WTC11 (cell line): ENCODE data around the gene HNRNPA0. TPM values are rescaled to one million over a fixed set of nuclear protein-coding genes. Genes with fewer than 3 reads are reported as not detected.

Source experiments
- ATAC-seq: fragments of 200-7000 bp; cut with Tn5 transposase; 2 replicates; pipeline ENCODE4 v1.10.0; 2021; ENCODE audit warnings: mild to moderate bottlenecking, moderate library complexity
- Bru-seq: library from RNA; stranded (reverse); fragments of 400-500 nt; gene quantifications from one replicate; lab custom pipeline; 2021; lab: Mats Ljungman, UMichigan
- CTCF ChIA-PET: fragments of 300-600 bp; sonication (Branson Sonifier 250); formaldehyde crosslinking; loops from one replicate; lab custom pipeline; 2021; ENCODE audit warnings: antibody characterized with exemption; lab: Charles Lee
- POLR2A ChIA-PET: fragments of 350-600 bp; sonication (Branson Sonifier 250); formaldehyde crosslinking; loops from one replicate; lab custom pipeline; 2021; ENCODE audit warnings: antibody characterized with exemption; lab: Charles Lee
- DNase-seq: peaks from one replicate; pipeline ENCODE4 v3.0.0; 2021; ENCODE audit warnings: low spot score
- H3K27ac Mint-ChIP-seq: 2 replicates; pipeline ENCODE4 v1.8.0; 2021; ENCODE audit warnings: mixed read lengths
- H3K27me3 Mint-ChIP-seq: 2 replicates; pipeline ENCODE4 v1.8.0; 2021; ENCODE audit warnings: low read depth, mild to moderate bottlenecking, moderate library complexity, mixed read lengths
- H3K36me3 Mint-ChIP-seq: 2 replicates; pipeline ENCODE4 v1.8.0; 2021; ENCODE audit warnings: mixed read lengths
- H3K4me1 Mint-ChIP-seq: 2 replicates; pipeline ENCODE4 v1.8.0; 2022; ENCODE audit warnings: mixed read lengths
- H3K4me3 Mint-ChIP-seq: 2 replicates; pipeline ENCODE4 v1.8.0; 2021; ENCODE audit warnings: mild to moderate bottlenecking, moderate library complexity, mixed read lengths
- H3K9me3 Mint-ChIP-seq: 2 replicates; pipeline ENCODE4 v1.8.0; 2021; ENCODE audit warnings: mixed read lengths
- CREB1 ChIP-seq: sonication (generic); formaldehyde crosslinking; IDR thresholded peaks from 2 replicates; pipeline ENCODE4 v1.8.0; 2023; ENCODE audit warnings: mild to moderate bottlenecking, missing genetic modification reagents
- CREM ChIP-seq: sonication (generic); formaldehyde crosslinking; IDR thresholded peaks from 2 replicates; pipeline ENCODE4 v1.8.1; 2022; ENCODE audit warnings: mild to moderate bottlenecking, missing genetic modification reagents, moderate library complexity
- ESRRA ChIP-seq: sonication (generic); formaldehyde crosslinking; IDR thresholded peaks from 2 replicates; pipeline ENCODE4 v1.8.1; 2022; ENCODE audit warnings: mild to moderate bottlenecking, missing genetic modification reagents, borderline replicate concordance
- ETV6 ChIP-seq: sonication (generic); formaldehyde crosslinking; IDR thresholded peaks from 2 replicates; pipeline ENCODE4 v1.8.1; 2022; ENCODE audit warnings: mild to moderate bottlenecking, missing genetic modification reagents
- FOXK1 ChIP-seq: sonication (generic); formaldehyde crosslinking; IDR thresholded peaks from 2 replicates; pipeline ENCODE4 v1.8.0; 2022; ENCODE audit warnings: mild to moderate bottlenecking, moderate library complexity, missing genetic modification reagents
- GABPB1 ChIP-seq: sonication (generic); formaldehyde crosslinking; IDR thresholded peaks from 2 replicates; pipeline ENCODE4 v1.8.1; 2023; ENCODE audit warnings: mild to moderate bottlenecking, missing genetic modification reagents
- GTF2I ChIP-seq: fragments of 250-450 bp; sonication (Bioruptor Pico); conservative IDR thresholded peaks from 2 replicates; pipeline ENCODE4 v1.4.0; 2021; ENCODE audit warnings: mild to moderate bottlenecking
- IRF2 ChIP-seq: sonication (generic); formaldehyde crosslinking; IDR thresholded peaks from 2 replicates; pipeline ENCODE4 v1.8.0; 2022; ENCODE audit warnings: low read depth, missing genetic modification reagents, borderline replicate concordance
- MYBL2 ChIP-seq: sonication (generic); formaldehyde crosslinking; IDR thresholded peaks from 2 replicates; pipeline ENCODE4 v1.8.1; 2023; ENCODE audit warnings: mild to moderate bottlenecking, moderate library complexity, missing genetic modification reagents
- NFYB ChIP-seq: sonication (generic); formaldehyde crosslinking; conservative IDR thresholded peaks from 2 replicates; pipeline ENCODE4 v1.8.0; 2022; ENCODE audit warnings: low read depth, missing genetic modification reagents
- TEAD1 ChIP-seq: sonication (generic); formaldehyde crosslinking; IDR thresholded peaks from 2 replicates; pipeline ENCODE4 v1.8.0; 2022; ENCODE audit warnings: mild to moderate bottlenecking, missing genetic modification reagents
- TEAD4 ChIP-seq: sonication (generic); formaldehyde crosslinking; IDR thresholded peaks from 2 replicates; pipeline ENCODE4 v1.8.0; 2022; ENCODE audit warnings: mild to moderate bottlenecking, missing genetic modification reagents
- ZBTB21 ChIP-seq: sonication (generic); formaldehyde crosslinking; IDR thresholded peaks from 2 replicates; pipeline ENCODE4 v1.8.1; 2023; ENCODE audit warnings: mild to moderate bottlenecking, missing genetic modification reagents, borderline replicate concordance
- ZNF671 ChIP-seq: fragments of 250-450 bp; sonication (Bioruptor Pico); IDR thresholded peaks from 2 replicates; pipeline ENCODE4 v1.8.0; 2021; ENCODE audit warnings: mild to moderate bottlenecking
- long read RNA-seq, 3 experiments: library from RNA in 1 of 3; library from capped mRNA in 1 of 3; library from polyadenylated mRNA in 1 of 3; unstranded in 2 of 3; stranded (forward) in 1 of 3; transcript quantifications; one replicate each; pipeline ENCODE4 v2.0.0, GENCODE V29; 2021
- total RNA-seq: library from RNA; stranded (reverse); gene quantifications from 3 replicates; pipeline ENCODE4 v1.2.3, GENCODE V29; 2021
- TF ChIP-seq, protein P1 (sequence below): fragments of 250-450 bp; sonication (Bioruptor Pico); IDR thresholded peaks from 2 replicates; pipeline ENCODE4 v1.8.0; 2021; ENCODE audit warnings: mild to moderate bottlenecking
- TF ChIP-seq, protein P2 (sequence below): fragments of 250-450 bp; sonication (Bioruptor Pico); IDR thresholded peaks from 2 replicates; pipeline ENCODE4 v1.9.0; 2021; ENCODE audit warnings: mild to moderate bottlenecking
- TF ChIP-seq, protein P3 (sequence below): sonication (generic); formaldehyde crosslinking; IDR thresholded peaks from 2 replicates; pipeline ENCODE4 v1.8.1; 2022; ENCODE audit warnings: mild to moderate bottlenecking, moderate library complexity, missing genetic modification reagents
- TF ChIP-seq, protein P4 (sequence below): sonication (generic); formaldehyde crosslinking; IDR thresholded peaks from 2 replicates; pipeline ENCODE4 v1.8.1; 2022; ENCODE audit warnings: low read depth, mild to moderate bottlenecking, moderate library complexity, missing genetic modification reagents, borderline replicate concordance
- TF ChIP-seq, protein P5 (sequence below): fragments of 250-450 bp; sonication (Bioruptor Pico); IDR thresholded peaks from 2 replicates; pipeline ENCODE4 v2.1.2; 2022; ENCODE audit warnings: mild to moderate bottlenecking, moderate library complexity
- TF ChIP-seq, protein P6 (sequence below): sonication (generic); formaldehyde crosslinking; IDR thresholded peaks from 2 replicates; pipeline ENCODE4 v1.8.0; 2023; ENCODE audit warnings: missing genetic modification reagents, mild to moderate bottlenecking, borderline replicate concordance
- TF ChIP-seq, protein P7 (sequence below): sonication (generic); formaldehyde crosslinking; IDR thresholded peaks from 2 replicates; pipeline ENCODE4 v1.8.0; 2022; ENCODE audit warnings: mild to moderate bottlenecking, missing genetic modification reagents
- TF ChIP-seq, protein P8 (sequence below): sonication (generic); formaldehyde crosslinking; IDR thresholded peaks from 2 replicates; pipeline ENCODE4 v1.8.0; 2023; ENCODE audit warnings: missing genetic modification reagents

HNRNPA0 gene
- total RNA-seq (65.6 to 66.6 TPM (median 66.0 TPM) in 3 replicates), Bru-seq, nascent RNA (percentile 98 among the genes with signal in this experiment)
- long read RNA-seq, experiment 1, full-length matches to known transcripts, result 423 of 424 reads
- long read RNA-seq, experiment 1, partial matches to known transcripts, result 0 of 424 reads
- long read RNA-seq, experiment 1, other reads (novel, unspliced or antisense), result 1 of 424 reads
- long read RNA-seq, experiment 2, full-length matches to known transcripts, result 546 of 548 reads
- long read RNA-seq, experiment 2, partial matches to known transcripts, result 0 of 548 reads
- long read RNA-seq, experiment 2, other reads (novel, unspliced or antisense), result 2 of 548 reads
- long read RNA-seq, experiment 3, full-length matches to known transcripts, result 149 of 150 reads
- long read RNA-seq, experiment 3, partial matches to known transcripts, result 0 of 150 reads
- long read RNA-seq, experiment 3, other reads (novel, unspliced or antisense), result 1 of 150 reads

DNA sequence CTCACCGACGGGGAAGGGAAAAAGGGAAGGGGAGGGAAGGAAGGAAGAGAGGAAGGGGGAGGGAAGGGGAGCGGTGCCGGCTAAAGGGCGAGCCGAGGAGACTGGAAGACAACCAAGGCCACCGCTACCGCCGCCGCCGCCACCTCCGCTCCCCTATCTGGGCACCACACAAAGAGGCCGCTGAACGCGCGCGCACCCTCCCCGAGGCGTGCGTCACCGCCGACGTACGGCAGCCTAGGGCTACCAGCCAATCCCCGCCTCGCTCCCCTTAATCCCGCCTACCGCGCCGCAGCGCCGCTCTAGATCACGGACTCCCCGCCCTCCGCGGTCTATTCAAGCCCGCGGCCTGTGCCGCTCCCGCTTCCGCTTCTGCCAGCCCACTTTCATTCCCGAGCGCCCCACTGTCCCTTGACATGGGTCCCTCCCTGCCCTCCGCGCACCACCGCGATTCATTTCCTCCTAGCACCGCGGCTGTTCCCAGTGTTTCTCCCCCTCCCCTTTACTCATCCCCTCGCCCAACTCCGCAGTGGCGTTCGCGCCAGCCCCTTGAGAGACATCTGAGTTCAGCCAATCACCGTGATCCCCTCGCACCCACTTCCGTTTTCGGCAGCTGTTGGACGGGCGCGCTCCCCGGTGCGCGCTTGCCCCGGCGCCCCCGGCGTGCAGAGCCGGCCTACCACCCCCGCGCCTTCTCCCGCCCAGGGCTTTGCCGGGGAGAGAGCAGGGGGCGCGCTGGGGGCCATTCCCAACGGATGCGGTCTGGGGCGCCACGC lies at the start of gene HNRNPA0:
Gene HNRNPA0, minus strand, starts transcription at position 176 of the 773 bp plus-strand sequence. CDS start 297 bp downstream, outside the sequence.
- no peaks in the 10 kb centered on the region for H3K9me3 Mint-ChIP-seq
- peak; percentile 96 for DNase-seq
- H3K4me3 Mint-ChIP-seq, result peak within 1 kb of the TSS; percentile 95
- ATAC-seq, result peak; percentile 92
- peaks cover 19% of the 10 kb centered on the region for H3K36me3 Mint-ChIP-seq
- CTCF ChIA-PET, result interaction anchor here (1.0 to 1.7 kb wide), 6 partner anchors 12 to 125 kb away, joined by 5 to 14 read pairs (median 8); no protein-coding TSS in a partner anchor
- POLR2A ChIA-PET, result interaction anchor here (2.2 to 3.8 kb wide), 2 partner anchors 18 to 135 kb away, joined by 8 to 20 read pairs; partner anchors contain the start of genes KLHL3 and PKD2L2
- H3K27me3 Mint-ChIP-seq, result peaks cover 29% of the 10 kb centered on the region
- H3K4me1 Mint-ChIP-seq, result peaks cover 23% of the 10 kb centered on the region
- H3K27ac Mint-ChIP-seq, result peak within 1 kb of the TSS; percentile 100
- TF ChIP-seq TEAD1, result peak; percentile 35; the same call in 1 of the 2 replicates
- no peak; the same call in 1 of the 2 replicates for TF ChIP-seq ETV6 (CRISPR knock-in tag)
- TF ChIP-seq, protein P1, sequence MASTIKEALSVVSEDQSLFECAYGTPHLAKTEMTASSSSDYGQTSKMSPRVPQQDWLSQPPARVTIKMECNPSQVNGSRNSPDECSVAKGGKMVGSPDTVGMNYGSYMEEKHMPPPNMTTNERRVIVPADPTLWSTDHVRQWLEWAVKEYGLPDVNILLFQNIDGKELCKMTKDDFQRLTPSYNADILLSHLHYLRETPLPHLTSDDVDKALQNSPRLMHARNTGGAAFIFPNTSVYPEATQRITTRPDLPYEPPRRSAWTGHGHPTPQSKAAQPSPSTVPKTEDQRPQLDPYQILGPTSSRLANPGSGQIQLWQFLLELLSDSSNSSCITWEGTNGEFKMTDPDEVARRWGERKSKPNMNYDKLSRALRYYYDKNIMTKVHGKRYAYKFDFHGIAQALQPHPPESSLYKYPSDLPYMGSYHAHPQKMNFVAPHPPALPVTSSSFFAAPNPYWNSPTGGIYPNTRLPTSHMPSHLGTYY (CRISPR knock-in tag), result no peak
- peak; percentile 72 for TF ChIP-seq GABPB1 (CRISPR knock-in tag)
- TF ChIP-seq, protein P2, sequence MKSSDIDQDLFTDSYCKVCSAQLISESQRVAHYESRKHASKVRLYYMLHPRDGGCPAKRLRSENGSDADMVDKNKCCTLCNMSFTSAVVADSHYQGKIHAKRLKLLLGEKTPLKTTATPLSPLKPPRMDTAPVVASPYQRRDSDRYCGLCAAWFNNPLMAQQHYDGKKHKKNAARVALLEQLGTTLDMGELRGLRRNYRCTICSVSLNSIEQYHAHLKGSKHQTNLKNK, result 0 out of 2 replicates have a peak, but pooled peaks have one; percentile 27
- TF ChIP-seq ZNF671 (CRISPR knock-in tag), result no peak
- peak; percentile 16; the same call in 1 of the 2 replicates for TF ChIP-seq TEAD4
- TF ChIP-seq NFYB, result peak; percentile 80
- peak; percentile 44; the same call in 1 of the 2 replicates for TF ChIP-seq CREM
- TF ChIP-seq, protein P3, sequence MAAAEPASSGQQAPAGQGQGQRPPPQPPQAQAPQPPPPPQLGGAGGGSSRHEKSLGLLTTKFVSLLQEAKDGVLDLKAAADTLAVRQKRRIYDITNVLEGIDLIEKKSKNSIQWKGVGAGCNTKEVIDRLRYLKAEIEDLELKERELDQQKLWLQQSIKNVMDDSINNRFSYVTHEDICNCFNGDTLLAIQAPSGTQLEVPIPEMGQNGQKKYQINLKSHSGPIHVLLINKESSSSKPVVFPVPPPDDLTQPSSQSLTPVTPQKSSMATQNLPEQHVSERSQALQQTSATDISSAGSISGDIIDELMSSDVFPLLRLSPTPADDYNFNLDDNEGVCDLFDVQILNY (CRISPR knock-in tag), result peak; percentile 97
- TF ChIP-seq, protein P4, sequence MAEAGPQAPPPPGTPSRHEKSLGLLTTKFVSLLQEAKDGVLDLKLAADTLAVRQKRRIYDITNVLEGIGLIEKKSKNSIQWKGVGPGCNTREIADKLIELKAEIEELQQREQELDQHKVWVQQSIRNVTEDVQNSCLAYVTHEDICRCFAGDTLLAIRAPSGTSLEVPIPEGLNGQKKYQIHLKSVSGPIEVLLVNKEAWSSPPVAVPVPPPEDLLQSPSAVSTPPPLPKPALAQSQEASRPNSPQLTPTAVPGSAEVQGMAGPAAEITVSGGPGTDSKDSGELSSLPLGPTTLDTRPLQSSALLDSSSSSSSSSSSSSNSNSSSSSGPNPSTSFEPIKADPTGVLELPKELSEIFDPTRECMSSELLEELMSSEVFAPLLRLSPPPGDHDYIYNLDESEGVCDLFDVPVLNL (CRISPR knock-in tag), result peak; percentile 85
- TF ChIP-seq ZBTB21, result no peak
- TF ChIP-seq CREB1 (CRISPR knock-in tag), result no peak
- TF ChIP-seq MYBL2 (CRISPR knock-in tag), result peak; percentile 84; the same call in 1 of the 2 replicates
- TF ChIP-seq GTF2I (CRISPR knock-in tag), result no peak
- TF ChIP-seq, protein P5, sequence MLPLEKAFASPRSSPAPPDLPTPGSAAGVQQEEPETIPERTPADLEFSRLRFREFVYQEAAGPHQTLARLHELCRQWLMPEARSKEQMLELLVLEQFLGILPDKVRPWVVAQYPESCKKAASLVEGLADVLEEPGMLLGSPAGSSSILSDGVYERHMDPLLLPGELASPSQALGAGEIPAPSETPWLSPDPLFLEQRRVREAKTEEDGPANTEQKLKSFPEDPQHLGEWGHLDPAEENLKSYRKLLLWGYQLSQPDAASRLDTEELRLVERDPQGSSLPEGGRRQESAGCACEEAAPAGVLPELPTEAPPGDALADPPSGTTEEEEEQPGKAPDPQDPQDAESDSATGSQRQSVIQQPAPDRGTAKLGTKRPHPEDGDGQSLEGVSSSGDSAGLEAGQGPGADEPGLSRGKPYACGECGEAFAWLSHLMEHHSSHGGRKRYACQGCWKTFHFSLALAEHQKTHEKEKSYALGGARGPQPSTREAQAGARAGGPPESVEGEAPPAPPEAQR (CRISPR knock-in tag), result no peak
- no peak for TF ChIP-seq IRF2
- TF ChIP-seq FOXK1 (CRISPR knock-in tag), result peak; percentile 65; the same call in 1 of the 2 replicates
- TF ChIP-seq, protein P6, sequence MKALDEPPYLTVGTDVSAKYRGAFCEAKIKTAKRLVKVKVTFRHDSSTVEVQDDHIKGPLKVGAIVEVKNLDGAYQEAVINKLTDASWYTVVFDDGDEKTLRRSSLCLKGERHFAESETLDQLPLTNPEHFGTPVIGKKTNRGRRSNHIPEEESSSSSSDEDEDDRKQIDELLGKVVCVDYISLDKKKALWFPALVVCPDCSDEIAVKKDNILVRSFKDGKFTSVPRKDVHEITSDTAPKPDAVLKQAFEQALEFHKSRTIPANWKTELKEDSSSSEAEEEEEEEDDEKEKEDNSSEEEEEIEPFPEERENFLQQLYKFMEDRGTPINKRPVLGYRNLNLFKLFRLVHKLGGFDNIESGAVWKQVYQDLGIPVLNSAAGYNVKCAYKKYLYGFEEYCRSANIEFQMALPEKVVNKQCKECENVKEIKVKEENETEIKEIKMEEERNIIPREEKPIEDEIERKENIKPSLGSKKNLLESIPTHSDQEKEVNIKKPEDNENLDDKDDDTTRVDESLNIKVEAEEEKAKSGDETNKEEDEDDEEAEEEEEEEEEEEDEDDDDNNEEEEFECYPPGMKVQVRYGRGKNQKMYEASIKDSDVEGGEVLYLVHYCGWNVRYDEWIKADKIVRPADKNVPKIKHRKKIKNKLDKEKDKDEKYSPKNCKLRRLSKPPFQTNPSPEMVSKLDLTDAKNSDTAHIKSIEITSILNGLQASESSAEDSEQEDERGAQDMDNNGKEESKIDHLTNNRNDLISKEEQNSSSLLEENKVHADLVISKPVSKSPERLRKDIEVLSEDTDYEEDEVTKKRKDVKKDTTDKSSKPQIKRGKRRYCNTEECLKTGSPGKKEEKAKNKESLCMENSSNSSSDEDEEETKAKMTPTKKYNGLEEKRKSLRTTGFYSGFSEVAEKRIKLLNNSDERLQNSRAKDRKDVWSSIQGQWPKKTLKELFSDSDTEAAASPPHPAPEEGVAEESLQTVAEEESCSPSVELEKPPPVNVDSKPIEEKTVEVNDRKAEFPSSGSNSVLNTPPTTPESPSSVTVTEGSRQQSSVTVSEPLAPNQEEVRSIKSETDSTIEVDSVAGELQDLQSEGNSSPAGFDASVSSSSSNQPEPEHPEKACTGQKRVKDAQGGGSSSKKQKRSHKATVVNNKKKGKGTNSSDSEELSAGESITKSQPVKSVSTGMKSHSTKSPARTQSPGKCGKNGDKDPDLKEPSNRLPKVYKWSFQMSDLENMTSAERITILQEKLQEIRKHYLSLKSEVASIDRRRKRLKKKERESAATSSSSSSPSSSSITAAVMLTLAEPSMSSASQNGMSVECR (CRISPR knock-in tag), result 0 out of 2 replicates have a peak, but pooled peaks have one; percentile 42
- TF ChIP-seq, protein P7, sequence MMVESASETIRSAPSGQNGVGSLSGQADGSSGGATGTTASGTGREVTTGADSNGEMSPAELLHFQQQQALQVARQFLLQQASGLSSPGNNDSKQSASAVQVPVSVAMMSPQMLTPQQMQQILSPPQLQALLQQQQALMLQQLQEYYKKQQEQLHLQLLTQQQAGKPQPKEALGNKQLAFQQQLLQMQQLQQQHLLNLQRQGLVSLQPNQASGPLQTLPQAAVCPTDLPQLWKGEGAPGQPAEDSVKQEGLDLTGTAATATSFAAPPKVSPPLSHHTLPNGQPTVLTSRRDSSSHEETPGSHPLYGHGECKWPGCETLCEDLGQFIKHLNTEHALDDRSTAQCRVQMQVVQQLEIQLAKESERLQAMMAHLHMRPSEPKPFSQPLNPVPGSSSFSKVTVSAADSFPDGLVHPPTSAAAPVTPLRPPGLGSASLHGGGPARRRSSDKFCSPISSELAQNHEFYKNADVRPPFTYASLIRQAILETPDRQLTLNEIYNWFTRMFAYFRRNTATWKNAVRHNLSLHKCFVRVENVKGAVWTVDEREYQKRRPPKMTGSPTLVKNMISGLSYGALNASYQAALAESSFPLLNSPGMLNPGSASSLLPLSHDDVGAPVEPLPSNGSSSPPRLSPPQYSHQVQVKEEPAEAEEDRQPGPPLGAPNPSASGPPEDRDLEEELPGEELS (CRISPR knock-in tag), result peak; percentile 22; the same call in 1 of the 2 replicates
- TF ChIP-seq, protein P8, sequence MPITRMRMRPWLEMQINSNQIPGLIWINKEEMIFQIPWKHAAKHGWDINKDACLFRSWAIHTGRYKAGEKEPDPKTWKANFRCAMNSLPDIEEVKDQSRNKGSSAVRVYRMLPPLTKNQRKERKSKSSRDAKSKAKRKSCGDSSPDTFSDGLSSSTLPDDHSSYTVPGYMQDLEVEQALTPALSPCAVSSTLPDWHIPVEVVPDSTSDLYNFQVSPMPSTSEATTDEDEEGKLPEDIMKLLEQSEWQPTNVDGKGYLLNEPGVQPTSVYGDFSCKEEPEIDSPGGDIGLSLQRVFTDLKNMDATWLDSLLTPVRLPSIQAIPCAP (CRISPR knock-in tag), result no peak
- TF ChIP-seq ESRRA (CRISPR knock-in tag), result peak; percentile 62; the same call in 1 of the 2 replicates
